Measurements from ENCODE around the gene PMM2. TPM values are rescaled to one million over a fixed set of nuclear protein-coding genes. Genes with fewer than 3 reads are reported as not detected.
"Not testable (repeated sequence)": the region's sequence is repeated elsewhere in the genome, so short reads cannot be mapped to it uniquely, and the experiment has no call there.

The PMM2 gene
- total RNA-seq, 4 donors from 2014 or later, result 20.0 to 33.0 (median 25.7) TPM

DNA sequence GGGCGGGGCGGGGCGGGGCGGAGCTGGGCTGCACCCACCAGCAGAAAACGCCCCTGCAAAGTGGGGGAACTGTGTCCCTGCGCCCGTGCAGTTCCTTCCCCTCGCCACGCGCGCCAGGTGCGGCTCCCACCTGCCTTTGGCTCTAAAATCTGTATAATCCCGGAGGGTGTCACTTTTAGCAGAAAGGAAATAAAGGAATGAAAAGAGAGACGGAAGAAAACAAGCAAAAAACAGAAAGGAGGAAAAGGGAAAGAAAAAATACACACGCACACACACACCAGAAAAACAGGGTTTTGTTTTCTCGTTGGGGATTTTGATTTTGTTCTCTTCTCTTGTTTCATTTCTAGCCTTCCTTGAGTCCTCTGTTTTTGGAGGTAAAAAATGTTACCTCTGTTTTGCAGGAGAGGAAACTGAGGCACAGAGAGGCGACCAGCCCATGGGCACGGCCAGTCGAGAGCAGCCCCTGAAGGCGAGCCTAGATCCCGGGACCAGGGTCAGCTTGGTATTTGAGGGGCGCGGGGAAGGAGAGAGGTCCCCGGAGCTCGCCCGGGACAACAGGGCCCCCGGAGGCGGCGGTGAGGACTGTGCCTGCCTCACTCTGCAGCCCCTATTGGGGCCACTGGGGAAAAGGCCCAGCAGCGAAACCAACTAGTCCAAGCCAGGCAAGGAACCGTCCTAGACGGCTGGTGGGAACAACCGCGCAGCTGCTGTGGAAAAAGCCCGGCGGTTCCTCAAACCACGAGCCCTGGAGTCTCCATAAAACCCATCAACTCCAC, 71.8 kb downstream of the PMM2 start:
- no peak for DNase-seq (ENCODE audit: low spot score in 2 of 2)
- no peak for TF ChIP-seq POLR2A (IDR thresholded peaks at IDR 0.05)
- no peak for TF ChIP-seq POLR2AphosphoS5 (IDR thresholded peaks at IDR 0.05)
- no peak for TF ChIP-seq EP300 (IDR thresholded peaks at IDR 0.05)
- TF ChIP-seq, protein P1, sequence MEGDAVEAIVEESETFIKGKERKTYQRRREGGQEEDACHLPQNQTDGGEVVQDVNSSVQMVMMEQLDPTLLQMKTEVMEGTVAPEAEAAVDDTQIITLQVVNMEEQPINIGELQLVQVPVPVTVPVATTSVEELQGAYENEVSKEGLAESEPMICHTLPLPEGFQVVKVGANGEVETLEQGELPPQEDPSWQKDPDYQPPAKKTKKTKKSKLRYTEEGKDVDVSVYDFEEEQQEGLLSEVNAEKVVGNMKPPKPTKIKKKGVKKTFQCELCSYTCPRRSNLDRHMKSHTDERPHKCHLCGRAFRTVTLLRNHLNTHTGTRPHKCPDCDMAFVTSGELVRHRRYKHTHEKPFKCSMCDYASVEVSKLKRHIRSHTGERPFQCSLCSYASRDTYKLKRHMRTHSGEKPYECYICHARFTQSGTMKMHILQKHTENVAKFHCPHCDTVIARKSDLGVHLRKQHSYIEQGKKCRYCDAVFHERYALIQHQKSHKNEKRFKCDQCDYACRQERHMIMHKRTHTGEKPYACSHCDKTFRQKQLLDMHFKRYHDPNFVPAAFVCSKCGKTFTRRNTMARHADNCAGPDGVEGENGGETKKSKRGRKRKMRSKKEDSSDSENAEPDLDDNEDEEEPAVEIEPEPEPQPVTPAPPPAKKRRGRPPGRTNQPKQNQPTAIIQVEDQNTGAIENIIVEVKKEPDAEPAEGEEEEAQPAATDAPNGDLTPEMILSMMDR (IDR thresholded peaks at IDR 0.05), result no peak
- H3K36me3 ChIP-seq, result no peaks in the 10 kb centered on the region
- peak overlapping the region; percentile 74 for H3K4me3 ChIP-seq
- peaks cover 56% of the 10 kb centered on the region for H3K4me1 ChIP-seq
- no peaks in the 10 kb centered on the region for H3K27me3 ChIP-seq
- H3K9me3 ChIP-seq, result no peaks in the 10 kb centered on the region
- WGBS, result 37% methylated on average over 37 of the region's 37 CpGs
- H3K27ac ChIP-seq, result peak overlapping the region; percentile 61

DNA sequence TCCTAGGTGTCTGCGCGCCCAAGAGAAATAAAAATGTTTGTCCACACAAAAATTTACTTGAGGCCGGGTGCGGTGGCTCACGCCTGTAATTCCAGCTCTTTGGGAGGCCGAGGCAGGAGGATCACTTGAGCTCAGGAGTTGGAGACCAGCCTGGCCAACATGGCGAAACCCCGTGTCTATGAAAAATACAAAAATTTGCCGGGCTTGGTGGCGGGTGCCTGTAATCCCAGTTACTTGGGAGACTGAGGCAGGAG, 72.3 kb downstream of the PMM2 start:
- not testable (repeated sequence) for DNase-seq (ENCODE audit: low spot score in 2 of 2); H3K27me3 ChIP-seq; H3K9me3 ChIP-seq; H3K27ac ChIP-seq; H3K36me3 ChIP-seq; H3K4me3 ChIP-seq
- 97% methylated on average over 10 of the region's 10 CpGs for WGBS
- H3K4me1 ChIP-seq, result peaks cover 50% of the 10 kb centered on the region

DNA sequence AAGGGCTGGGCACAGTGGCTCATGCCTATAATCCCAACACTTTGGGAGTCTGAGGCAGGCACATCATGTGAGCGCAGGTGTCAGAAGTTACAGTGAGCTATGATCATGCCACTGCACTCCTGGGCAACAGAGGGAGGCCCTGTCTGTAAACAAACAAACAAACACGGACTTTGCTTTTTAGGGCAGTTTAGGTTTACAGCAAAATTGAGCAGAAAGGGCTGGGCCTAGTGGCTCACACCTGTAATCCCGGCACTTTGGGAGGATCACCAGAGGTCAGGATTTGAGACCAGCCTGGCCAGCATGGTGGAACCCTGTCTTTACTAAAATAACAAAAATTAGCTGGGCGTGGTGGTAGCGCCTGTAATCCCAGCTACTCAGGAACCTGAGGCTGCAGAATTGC, 74.4 kb downstream of the PMM2 start:
- Histone ChIP-seq H3K4me1 (peaks cover 31% of the 10 kb centered on the region), H3K4me3 (no peak overlapping the region), H3K9me3 (no peaks in the 10 kb centered on the region), H3K27me3 (no peaks in the 10 kb centered on the region), H3K27ac (no peak overlapping the region), H3K36me3 (no peaks in the 10 kb centered on the region)
- DNase-seq (ENCODE audit: low spot score in 2 of 2), result no peak
- TF ChIP-seq POLR2A (IDR thresholded peaks at IDR 0.05) (no peak), POLR2AphosphoS5 (IDR thresholded peaks at IDR 0.05) (no peak), EP300 (IDR thresholded peaks at IDR 0.05) (no peak)
- TF ChIP-seq, protein P1 (IDR thresholded peaks at IDR 0.05), result no peak
- 94% methylated on average over 5 of the region's 5 CpGs for WGBS

DNA sequence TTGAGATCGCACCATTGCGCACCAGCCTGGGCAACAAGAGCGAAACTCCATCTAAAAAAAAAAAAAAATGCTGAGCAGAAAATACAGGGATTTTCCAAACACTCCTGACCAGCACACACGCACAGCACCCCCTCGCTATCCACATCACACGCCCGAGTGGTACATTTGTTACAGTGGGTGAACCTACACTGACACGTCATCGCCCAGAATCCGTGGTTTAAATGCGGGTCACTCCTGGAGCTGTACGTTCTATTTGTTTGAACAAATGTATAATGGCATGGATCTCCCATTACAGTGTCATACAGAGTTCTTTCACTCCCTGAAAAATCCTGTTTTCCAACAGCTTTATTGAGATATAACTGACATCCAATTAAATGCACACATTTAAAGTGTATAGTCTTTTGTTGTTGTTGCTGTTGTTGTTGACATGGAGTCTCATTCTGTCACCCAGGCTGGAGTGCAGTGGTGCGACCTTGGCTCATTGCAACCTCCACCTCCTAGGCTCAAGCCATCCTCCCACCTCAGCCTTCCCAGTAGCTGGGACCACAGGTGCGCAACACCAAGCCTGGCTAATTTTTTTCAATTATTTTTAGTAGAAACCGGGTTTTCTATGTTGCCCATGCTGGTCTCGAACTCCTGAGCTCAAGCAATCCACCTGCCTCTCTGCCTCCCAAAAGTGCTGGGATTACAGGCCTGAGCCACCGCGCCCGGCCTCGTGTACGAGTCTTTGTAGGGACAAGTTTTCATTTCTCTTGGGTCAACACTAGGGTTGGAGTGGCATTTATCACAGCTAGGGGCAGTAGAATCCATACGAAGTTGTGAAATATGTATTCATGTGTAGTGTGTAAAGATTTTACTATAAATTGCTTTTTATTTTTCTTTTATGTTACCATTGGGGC, 75.6 kb downstream of the PMM2 start:
- Histone ChIP-seq H3K27ac (no peak overlapping the region), H3K36me3 (no peaks in the 10 kb centered on the region), H3K4me1 (peaks cover 23% of the 10 kb centered on the region), H3K4me3 (no peak overlapping the region), H3K27me3 (no peaks in the 10 kb centered on the region), H3K9me3 (no peaks in the 10 kb centered on the region)
- 89% methylated on average over 22 of the region's 22 CpGs for WGBS
- DNase-seq (ENCODE audit: low spot score in 2 of 2), result no peak
- TF ChIP-seq POLR2AphosphoS5 (IDR thresholded peaks at IDR 0.05) (no peak), POLR2A (IDR thresholded peaks at IDR 0.05) (no peak), EP300 (IDR thresholded peaks at IDR 0.05) (no peak)
- TF ChIP-seq, protein P1 (IDR thresholded peaks at IDR 0.05), result no peak

DNA sequence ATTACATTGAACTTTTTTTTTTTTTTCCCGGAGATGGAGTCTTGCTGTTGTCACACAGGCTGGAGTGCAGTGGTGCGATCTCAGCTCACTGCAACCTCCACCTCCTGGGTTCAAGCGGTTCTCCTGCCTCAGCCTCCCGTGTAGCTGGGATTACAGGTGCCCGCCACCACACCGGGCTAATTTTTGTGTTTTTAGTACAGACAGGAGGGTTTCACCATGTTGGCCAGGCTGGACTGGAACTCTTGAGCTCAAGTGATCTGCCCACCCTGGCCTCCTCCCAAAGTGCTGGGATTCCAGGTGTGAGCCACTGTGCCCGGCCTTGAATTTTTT, 76.2 kb downstream of the PMM2 start:
- not testable (repeated sequence) for H3K9me3 ChIP-seq; DNase-seq (ENCODE audit: low spot score in 2 of 2); H3K27me3 ChIP-seq; H3K27ac ChIP-seq; H3K4me3 ChIP-seq; H3K36me3 ChIP-seq
- 95% methylated on average over 7 of the region's 7 CpGs for WGBS
- peaks cover 27% of the 10 kb centered on the region for H3K4me1 ChIP-seq

DNA sequence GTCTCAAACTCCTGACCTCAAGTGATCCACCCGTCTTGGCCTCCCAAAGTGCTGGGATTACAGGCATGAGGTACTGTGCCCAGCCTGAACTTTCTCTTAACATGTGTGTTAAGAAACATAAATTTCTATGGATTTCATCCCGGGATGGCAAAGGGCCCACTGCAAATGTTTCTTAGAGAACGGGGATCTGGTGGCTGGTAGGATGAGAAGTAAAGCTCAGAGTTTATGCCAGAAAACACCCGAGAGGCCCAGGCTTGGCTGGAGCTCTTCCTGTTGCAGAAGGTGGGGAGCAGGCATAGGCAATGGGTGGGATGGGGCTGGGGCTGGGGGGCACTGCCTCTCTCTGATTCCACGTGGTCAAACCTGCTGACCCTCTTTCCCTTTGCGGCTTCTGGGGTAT, 76.7 kb downstream of the PMM2 start:
- H3K27me3 ChIP-seq, result no peaks in the 10 kb centered on the region
- H3K9me3 ChIP-seq, result no peaks in the 10 kb centered on the region
- H3K27ac ChIP-seq, result no peak overlapping the region
- H3K4me3 ChIP-seq, result no peak overlapping the region
- 40% methylated on average over 6 of the region's 6 CpGs for WGBS
- peaks cover 23% of the 10 kb centered on the region for H3K4me1 ChIP-seq
- no peak for TF ChIP-seq POLR2A (IDR thresholded peaks at IDR 0.05)
- DNase-seq (ENCODE audit: low spot score in 2 of 2), result no peak
- H3K36me3 ChIP-seq, result no peaks in the 10 kb centered on the region

DNA sequence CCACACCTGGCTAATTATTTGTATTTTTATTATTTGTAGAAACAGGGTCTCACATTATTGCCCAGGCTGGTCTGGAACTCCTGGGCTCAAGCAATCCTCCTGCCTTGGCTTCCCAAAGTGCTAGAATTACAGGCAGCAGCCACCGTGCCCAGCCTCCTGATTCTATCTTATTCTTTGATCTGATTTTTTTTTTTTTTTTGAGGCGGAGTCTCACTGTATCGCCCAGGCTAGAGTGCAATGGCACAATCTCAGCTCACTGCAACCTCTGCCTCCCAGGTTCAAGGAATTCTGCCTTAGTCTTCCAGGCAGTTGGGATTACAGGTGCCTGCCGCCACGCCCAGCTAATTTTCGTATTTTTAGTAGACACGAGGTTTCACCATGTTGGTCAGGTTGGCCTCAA, 77.7 kb downstream of the PMM2 start:
- H3K4me1 ChIP-seq, result peaks cover 19% of the 10 kb centered on the region
- H3K9me3 ChIP-seq; DNase-seq (ENCODE audit: low spot score in 2 of 2); H3K27ac ChIP-seq; H3K4me3 ChIP-seq; H3K27me3 ChIP-seq; H3K36me3 ChIP-seq: not testable (repeated sequence)
- WGBS, result 66% methylated on average over 7 of the region's 7 CpGs
